ENCODE results near the gene GFOD1. TPM values are rescaled to one million over a fixed set of nuclear protein-coding genes. Genes with fewer than 3 reads are reported as not detected.

The GFOD1 gene
- total RNA-seq, 4 donors from 2014 or later, result 4.7 to 26.6 (median 10.1) TPM

GRCh38 chr6:13367396-13367795 lies 120.0 kb downstream of the GFOD1 start:
- intact Hi-C loops (cut with DNase I; ENCODE audit: low total_unique reads), result no loop called here
- H3K4me1 ChIP-seq, result no peaks in the 10 kb centered on the region
- TF ChIP-seq CTCF (IDR thresholded peaks at IDR 0.05) (no peak), POLR2A (IDR thresholded peaks at IDR 0.05) (no peak)

GRCh38 chr6:13365320-13365719 lies 122.1 kb downstream of the GFOD1 start:
- Histone ChIP-seq H3K36me3 (no peaks in the 10 kb centered on the region), H3K27ac (no peak overlapping the region), H3K4me1 (no peaks in the 10 kb centered on the region), H3K9me3 (no peaks in the 10 kb centered on the region), H3K4me3 (no peak overlapping the region), H3K27me3 (no peaks in the 10 kb centered on the region)
- no peak for TF ChIP-seq POLR2A (IDR thresholded peaks at IDR 0.05)
- DNase-seq, result no peak
- intact Hi-C loops (cut with DNase I; ENCODE audit: low total_unique reads), result no loop called here

More at GRCh38 chr6:13367396-13367795, 120.0 kb downstream of the GFOD1 start:
- H3K27me3 ChIP-seq, result no peaks in the 10 kb centered on the region
- no peak for DNase-seq
- H3K36me3 ChIP-seq, result no peaks in the 10 kb centered on the region
- no peak overlapping the region for H3K4me3 ChIP-seq
- H3K27ac ChIP-seq, result no peak overlapping the region
- H3K9me3 ChIP-seq, result no peaks in the 10 kb centered on the region

DNA sequence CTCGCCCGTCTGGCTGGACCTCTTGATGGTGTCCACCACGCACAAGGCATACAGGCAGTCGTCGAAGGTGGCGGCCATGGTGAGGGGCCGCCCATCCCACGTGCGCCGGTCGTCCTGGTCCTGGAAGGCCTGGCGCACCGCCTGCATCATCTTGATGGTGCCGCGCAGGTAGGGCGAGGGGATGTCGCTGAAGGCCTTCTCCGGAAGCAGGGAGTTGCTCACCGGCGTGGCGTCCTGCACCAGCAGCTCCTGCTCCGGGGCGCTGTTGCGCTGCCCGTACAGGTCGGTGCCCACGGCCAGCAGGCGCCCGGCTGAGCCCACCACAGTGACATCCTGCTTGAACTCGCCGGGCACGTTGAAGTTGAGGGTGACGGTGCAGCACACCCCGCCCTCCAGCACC lies 122.6 kb downstream of the GFOD1 start:
- H3K4me3 ChIP-seq, result no peak overlapping the region
- no peak for DNase-seq
- no peaks in the 10 kb centered on the region for H3K27me3 ChIP-seq
- no peaks in the 10 kb centered on the region for H3K9me3 ChIP-seq
- intact Hi-C loops (cut with DNase I; ENCODE audit: low total_unique reads), result no loop called here
- H3K36me3 ChIP-seq, result no peaks in the 10 kb centered on the region
- TF ChIP-seq POLR2A (IDR thresholded peaks at IDR 0.05) (no peak), CTCF (IDR thresholded peaks at IDR 0.05) (no peak)
- no peak overlapping the region for H3K27ac ChIP-seq
- no peaks in the 10 kb centered on the region for H3K4me1 ChIP-seq

DNA sequence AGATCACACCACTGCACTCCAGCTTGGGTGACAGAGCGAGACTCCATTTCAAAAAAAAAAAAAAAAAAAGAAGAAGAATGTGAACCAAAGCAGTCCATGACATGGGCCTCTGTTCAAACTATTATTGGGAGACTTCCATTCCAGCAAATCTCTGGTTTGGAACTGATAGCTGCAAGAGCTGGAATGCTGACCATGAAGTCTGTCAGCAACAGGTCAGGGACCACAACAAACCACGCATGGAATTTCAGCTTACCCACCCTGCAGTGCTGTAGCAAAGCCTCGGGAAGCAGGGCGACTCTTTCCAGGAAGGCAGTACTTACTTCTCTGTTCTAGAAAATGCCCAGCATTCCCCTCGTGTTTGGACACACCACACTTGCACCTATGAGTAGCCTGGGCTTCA lies 125.0 kb downstream of the GFOD1 start:
- Histone ChIP-seq H3K4me1 (no peaks in the 10 kb centered on the region), H3K36me3 (no peaks in the 10 kb centered on the region), H3K9me3 (no peaks in the 10 kb centered on the region), H3K4me3 (no peak overlapping the region), H3K27me3 (no peaks in the 10 kb centered on the region), H3K27ac (no peak overlapping the region)
- DNase-seq, result no peak
- intact Hi-C loops (cut with DNase I; ENCODE audit: low total_unique reads), result no loop called here
- no peak for TF ChIP-seq CTCF (IDR thresholded peaks at IDR 0.05)

GRCh38 chr6:13360671-13361540 lies 126.5 kb downstream of the GFOD1 start:
- no peaks in the 10 kb centered on the region for H3K9me3 ChIP-seq
- no peak overlapping the region for H3K4me3 ChIP-seq
- H3K4me1 ChIP-seq, result no peaks in the 10 kb centered on the region
- H3K27ac ChIP-seq, result no peak overlapping the region
- H3K36me3 ChIP-seq, result no peaks in the 10 kb centered on the region
- no peaks in the 10 kb centered on the region for H3K27me3 ChIP-seq
- TF ChIP-seq CTCF (IDR thresholded peaks at IDR 0.05) (no peak), POLR2A (IDR thresholded peaks at IDR 0.05) (no peak)
- intact Hi-C loops (cut with DNase I; ENCODE audit: low total_unique reads), result no loop called here
- no peak for DNase-seq
